OCI-LY7 (cell line): ENCODE measurements around the gene INPP5F. TPM values are rescaled to one million over a fixed set of nuclear protein-coding genes. Genes with fewer than 3 reads are reported as not detected.

Experiments
- BruUV-seq: library from RNA; stranded (reverse); fragments of 400-500 nt; replicated peaks from 2 replicates; lab custom pipeline; 2021; lab: Mats Ljungman, UMichigan
- CTCF ChIA-PET: fragments of 300-600 bp; sonication (Branson Sonifier 250); formaldehyde crosslinking; loops from one replicate; lab custom pipeline; 2022; ENCODE audit warnings: antibody characterized with exemption; ENCODE audit not compliant: unreplicated experiment; lab: Charles Lee
- POLR2A ChIA-PET: fragments of 300-600 bp; sonication (Branson Sonifier 250); formaldehyde crosslinking; loops from one replicate; lab custom pipeline; 2022; ENCODE audit warnings: antibody characterized with exemption; lab: Charles Lee
- DNase-seq: peaks from one replicate; pipeline ENCODE4 v3.0.0-alpha.2; 2015; ENCODE audit warnings: low spot score
- H2AFZ ChIP-seq: fragments of 200-600 bp; sonication (generic), shearing (Covaris generic); 2 replicates; pipeline ENCODE4 v1.6.1; 2014; ENCODE audit warnings: mild to moderate bottlenecking, antibody characterized with exemption, low read length, moderate library complexity
- H3K27ac ChIP-seq: fragments of 200-600 bp; sonication (generic); 2 replicates; pipeline ENCODE4 v1.5.1; 2014; ENCODE audit warnings: mixed run types, low read depth, mild to moderate bottlenecking, moderate library complexity, low read length, inconsistent platforms; ENCODE audit not compliant: poor library complexity, severe bottlenecking
- H3K36me3 ChIP-seq: fragments of 200-600 bp; sonication (generic); 2 replicates; pipeline ENCODE4 v1.6.1; 2014; ENCODE audit warnings: mild to moderate bottlenecking, antibody characterized with exemption, low read length, moderate library complexity, mixed read lengths; ENCODE audit not compliant: insufficient read depth
- H3K4me1 ChIP-seq: fragments of 200-600 bp; sonication (generic); 2 replicates; pipeline ENCODE4 v1.5.1; 2014; ENCODE audit warnings: mild to moderate bottlenecking, low read length; ENCODE audit not compliant: insufficient read depth, poor library complexity, severe bottlenecking
- H3K4me2 ChIP-seq: fragments of 200-600 bp; sonication (generic); 2 replicates; pipeline ENCODE4 v1.6.1; 2014; ENCODE audit warnings: mild to moderate bottlenecking, low read length
- H3K4me3 ChIP-seq: fragments of 200-600 bp; sonication (generic); 2 replicates; pipeline ENCODE4 v1.5.1; 2014; ENCODE audit warnings: mild to moderate bottlenecking, low read depth, low read length; ENCODE audit not compliant: poor library complexity, severe bottlenecking
- H3K79me2 ChIP-seq: fragments of 200-600 bp; sonication (generic); 2 replicates; pipeline ENCODE4 v1.6.1; 2016; ENCODE audit warnings: low read depth, mild to moderate bottlenecking, low read length, moderate library complexity, mixed read lengths; ENCODE audit not compliant: insufficient read depth
- H3K9me2 ChIP-seq: fragments of 200-600 bp; sonication (generic); 2 replicates; pipeline ENCODE4 v1.6.1; 2016; ENCODE audit warnings: mild to moderate bottlenecking, low read length, mixed read lengths; ENCODE audit not compliant: insufficient read depth
- H3K9me3 ChIP-seq: fragments of 200-600 bp; sonication (generic); 2 replicates; pipeline ENCODE4 v1.6.1; 2014; ENCODE audit warnings: mild to moderate bottlenecking, mixed run types, low read length, mixed read lengths
- H4K20me1 ChIP-seq: fragments of 200-600 bp; sonication (generic); 2 replicates; pipeline ENCODE4 v1.6.1; 2014; ENCODE audit warnings: mild to moderate bottlenecking, antibody characterized with exemption, low read length, moderate library complexity, mixed read lengths; ENCODE audit not compliant: insufficient read depth
- EZH2phosphoT487 ChIP-seq: fragments of 200-600 bp; sonication (generic); IDR thresholded peaks from 2 replicates; pipeline ENCODE4 v1.6.1; 2018; ENCODE audit warnings: low read depth, borderline replicate concordance, mild to moderate bottlenecking, mixed run types, antibody characterized with exemption, low read length, moderate library complexity, mixed read lengths
- intact Hi-C: fragments of 100-400 bp; cut with micrococcal nuclease; formaldehyde crosslinking; loops from one replicate; pipeline ENCODE4 v1.10.0; 2022; ENCODE audit not compliant: unreplicated experiment
- total RNA-seq, 2 experiments: library from RNA; depleted of rRNA in 1 of 2; stranded (reverse); fragments of >200 nt in 1 of 2; shearing (Covaris generic) in 1 of 2; gene quantifications; 2 replicates each; pipeline ENCODE4 v1.2.3, GENCODE V29; 2014 to 2022
- TF ChIP-seq, protein P1 (sequence below): fragments of 200-600 bp; sonication (generic); conservative IDR thresholded peaks from 2 replicates; pipeline ENCODE4 v1.5.1; 2014; ENCODE audit warnings: mild to moderate bottlenecking, antibody characterized with exemption, low read length, moderate library complexity, mixed read lengths

Gene INPP5F
- total RNA-seq, 2 experiments from 2014 or later, result 6.2 to 12.8 TPM

DNA sequence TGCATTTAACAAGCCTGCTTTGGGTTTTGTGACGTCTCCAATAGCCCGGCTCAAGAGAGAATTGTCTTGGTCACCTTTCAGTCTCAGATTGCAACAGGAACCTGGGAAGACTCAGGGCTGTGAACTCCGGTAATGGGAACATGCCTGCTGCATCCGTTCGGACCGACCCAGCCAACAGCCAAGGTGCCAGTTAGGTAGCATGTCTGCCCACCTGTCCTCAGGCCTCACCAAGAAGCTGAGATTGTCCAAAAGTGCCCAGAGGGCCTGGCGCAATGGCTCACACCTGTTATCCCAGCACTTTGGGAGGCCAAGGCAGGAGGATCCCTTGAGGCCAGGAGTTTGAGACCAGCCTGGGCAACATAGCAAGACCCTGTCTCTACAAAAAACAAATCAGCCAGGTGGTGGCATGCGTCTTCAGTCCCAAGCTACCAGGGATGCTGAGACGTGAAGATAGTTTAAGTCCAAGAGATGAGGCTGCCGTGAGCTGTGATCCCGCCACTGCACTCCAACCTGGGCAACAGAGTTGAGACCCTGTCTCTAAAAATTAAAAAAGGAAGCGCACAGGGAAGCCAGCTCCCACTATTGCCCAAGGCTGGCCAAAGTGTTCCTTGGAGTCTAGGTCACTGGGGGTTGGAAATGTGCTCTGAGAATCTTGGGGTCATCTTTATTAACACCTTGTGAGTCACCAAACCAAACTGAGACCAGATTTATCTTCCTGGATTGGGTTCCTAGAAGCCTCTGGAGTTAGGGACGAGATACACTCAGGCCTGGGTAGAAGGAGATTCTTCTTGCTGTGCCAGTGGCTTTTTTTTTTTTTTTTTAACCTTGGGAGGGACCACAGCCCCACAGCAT lies 47.7 kb upstream of the INPP5F start:
- H4K20me1 ChIP-seq, result no peaks in the 10 kb centered on the region
- H3K27ac ChIP-seq, result no peak overlapping the region
- H3K36me3 ChIP-seq, result no peaks in the 10 kb centered on the region
- no peak for DNase-seq
- H3K79me2 ChIP-seq, result no peaks in the 10 kb centered on the region
- intact Hi-C loops, result no loop called here
- H3K9me2 ChIP-seq, result no peaks in the 10 kb centered on the region
- H3K4me1 ChIP-seq, result no peaks in the 10 kb centered on the region
- no peak for TF ChIP-seq EZH2phosphoT487
- TF ChIP-seq, protein P1, sequence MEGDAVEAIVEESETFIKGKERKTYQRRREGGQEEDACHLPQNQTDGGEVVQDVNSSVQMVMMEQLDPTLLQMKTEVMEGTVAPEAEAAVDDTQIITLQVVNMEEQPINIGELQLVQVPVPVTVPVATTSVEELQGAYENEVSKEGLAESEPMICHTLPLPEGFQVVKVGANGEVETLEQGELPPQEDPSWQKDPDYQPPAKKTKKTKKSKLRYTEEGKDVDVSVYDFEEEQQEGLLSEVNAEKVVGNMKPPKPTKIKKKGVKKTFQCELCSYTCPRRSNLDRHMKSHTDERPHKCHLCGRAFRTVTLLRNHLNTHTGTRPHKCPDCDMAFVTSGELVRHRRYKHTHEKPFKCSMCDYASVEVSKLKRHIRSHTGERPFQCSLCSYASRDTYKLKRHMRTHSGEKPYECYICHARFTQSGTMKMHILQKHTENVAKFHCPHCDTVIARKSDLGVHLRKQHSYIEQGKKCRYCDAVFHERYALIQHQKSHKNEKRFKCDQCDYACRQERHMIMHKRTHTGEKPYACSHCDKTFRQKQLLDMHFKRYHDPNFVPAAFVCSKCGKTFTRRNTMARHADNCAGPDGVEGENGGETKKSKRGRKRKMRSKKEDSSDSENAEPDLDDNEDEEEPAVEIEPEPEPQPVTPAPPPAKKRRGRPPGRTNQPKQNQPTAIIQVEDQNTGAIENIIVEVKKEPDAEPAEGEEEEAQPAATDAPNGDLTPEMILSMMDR, result no peak
- ChIA-PET POLR2A (no interaction called here), CTCF (no interaction called here)
- H3K9me3 ChIP-seq, result no peaks in the 10 kb centered on the region
- H3K4me3 ChIP-seq, result no peak overlapping the region
- no peak overlapping the region for H3K4me2 ChIP-seq
- no TSS peak for BruUV-seq
- H2AFZ ChIP-seq, result no peak overlapping the region

DNA sequence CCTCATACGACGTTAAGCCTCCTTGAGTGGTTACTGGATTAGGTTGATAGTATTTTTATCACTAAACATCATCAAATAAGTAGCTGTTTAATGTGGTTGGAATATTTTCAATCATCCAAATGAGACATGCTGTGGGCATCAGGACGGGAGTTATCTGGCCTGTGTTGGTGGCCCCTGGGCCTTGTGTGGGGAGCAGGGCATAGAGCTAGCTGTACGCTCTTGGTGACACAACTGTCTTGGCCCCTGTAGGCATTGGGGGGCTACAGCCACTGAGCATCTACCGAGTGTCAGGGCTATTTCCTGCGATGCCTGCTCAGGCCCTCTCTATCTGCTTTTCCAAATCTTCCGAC lies 46.4 kb upstream of the INPP5F start:
- Histone ChIP-seq H4K20me1 (no peaks in the 10 kb centered on the region), H3K4me3 (no peak overlapping the region), H3K4me1 (no peaks in the 10 kb centered on the region), H3K9me3 (no peaks in the 10 kb centered on the region), H3K9me2 (no peaks in the 10 kb centered on the region), H3K27ac (no peak overlapping the region), H2AFZ (no peak overlapping the region), H3K4me2 (no peak overlapping the region), H3K79me2 (no peaks in the 10 kb centered on the region), H3K36me3 (no peaks in the 10 kb centered on the region)
- POLR2A ChIA-PET, result interaction anchor here (0.6 to 0.7 kb wide), 3 partner anchors 192 to 677 kb away, joined by 3 to 6 read pairs (median 3); no protein-coding TSS in a partner anchor
- no TSS peak for BruUV-seq
- TF ChIP-seq EZH2phosphoT487, result no peak
- CTCF ChIA-PET, result no interaction called here
- no peak for DNase-seq
- intact Hi-C loops, result no loop called here

DNA sequence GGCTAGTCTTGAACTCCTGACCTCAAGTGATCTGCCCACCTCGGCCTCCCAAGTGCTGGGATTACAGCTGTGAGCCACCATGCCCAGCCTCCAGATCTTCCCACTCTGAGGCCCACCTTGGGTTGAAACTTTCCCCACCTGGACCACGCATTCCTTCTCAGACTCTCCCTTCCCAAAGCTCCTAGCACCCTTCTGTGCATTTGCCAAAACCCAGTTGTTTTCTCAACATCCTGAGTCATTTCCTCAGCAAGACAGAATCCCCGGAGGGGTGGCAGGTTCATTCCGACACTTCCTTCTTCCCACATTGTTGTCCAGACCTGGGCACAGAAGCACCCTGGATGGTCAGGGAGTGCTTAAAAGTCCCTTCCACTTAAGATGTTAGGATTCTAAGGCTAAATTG lies 45.8 kb upstream of the INPP5F start:
- Histone ChIP-seq H3K4me2 (no peak overlapping the region), H3K4me1 (no peaks in the 10 kb centered on the region), H4K20me1 (no peaks in the 10 kb centered on the region), H3K4me3 (no peak overlapping the region), H3K9me3 (no peaks in the 10 kb centered on the region), H3K27ac (no peak overlapping the region), H3K36me3 (no peaks in the 10 kb centered on the region), H3K9me2 (no peaks in the 10 kb centered on the region), H2AFZ (no peak overlapping the region), H3K79me2 (no peaks in the 10 kb centered on the region)
- no TSS peak for BruUV-seq
- TF ChIP-seq, protein P1, result no peak
- TF ChIP-seq EZH2phosphoT487, result no peak
- no peak for DNase-seq
- POLR2A ChIA-PET, result interaction anchor here (0.6 to 0.7 kb wide), 3 partner anchors 192 to 678 kb away, joined by 3 to 6 read pairs (median 3); no protein-coding TSS in a partner anchor
- intact Hi-C loops, result no loop called here
- CTCF ChIA-PET, result no interaction called here
